GM12874 (cell line): ENCODE measurements around the gene UBE4A.

ENCODE experiments used
- TF ChIP-seq, protein P1 (sequence below): IDR thresholded peaks from 2 replicates; pipeline ENCODE4 v1.5.1; 2011; ENCODE audit warnings: low read depth, mild to moderate bottlenecking, control low read depth, low read length, moderate library complexity; ENCODE audit not compliant: insufficient read depth

The UBE4A gene

GRCh38 chr11:118439646-118440045, 80.2 kb downstream of the UBE4A start:
- TF ChIP-seq, protein P1, sequence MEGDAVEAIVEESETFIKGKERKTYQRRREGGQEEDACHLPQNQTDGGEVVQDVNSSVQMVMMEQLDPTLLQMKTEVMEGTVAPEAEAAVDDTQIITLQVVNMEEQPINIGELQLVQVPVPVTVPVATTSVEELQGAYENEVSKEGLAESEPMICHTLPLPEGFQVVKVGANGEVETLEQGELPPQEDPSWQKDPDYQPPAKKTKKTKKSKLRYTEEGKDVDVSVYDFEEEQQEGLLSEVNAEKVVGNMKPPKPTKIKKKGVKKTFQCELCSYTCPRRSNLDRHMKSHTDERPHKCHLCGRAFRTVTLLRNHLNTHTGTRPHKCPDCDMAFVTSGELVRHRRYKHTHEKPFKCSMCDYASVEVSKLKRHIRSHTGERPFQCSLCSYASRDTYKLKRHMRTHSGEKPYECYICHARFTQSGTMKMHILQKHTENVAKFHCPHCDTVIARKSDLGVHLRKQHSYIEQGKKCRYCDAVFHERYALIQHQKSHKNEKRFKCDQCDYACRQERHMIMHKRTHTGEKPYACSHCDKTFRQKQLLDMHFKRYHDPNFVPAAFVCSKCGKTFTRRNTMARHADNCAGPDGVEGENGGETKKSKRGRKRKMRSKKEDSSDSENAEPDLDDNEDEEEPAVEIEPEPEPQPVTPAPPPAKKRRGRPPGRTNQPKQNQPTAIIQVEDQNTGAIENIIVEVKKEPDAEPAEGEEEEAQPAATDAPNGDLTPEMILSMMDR: no peak

DNA sequence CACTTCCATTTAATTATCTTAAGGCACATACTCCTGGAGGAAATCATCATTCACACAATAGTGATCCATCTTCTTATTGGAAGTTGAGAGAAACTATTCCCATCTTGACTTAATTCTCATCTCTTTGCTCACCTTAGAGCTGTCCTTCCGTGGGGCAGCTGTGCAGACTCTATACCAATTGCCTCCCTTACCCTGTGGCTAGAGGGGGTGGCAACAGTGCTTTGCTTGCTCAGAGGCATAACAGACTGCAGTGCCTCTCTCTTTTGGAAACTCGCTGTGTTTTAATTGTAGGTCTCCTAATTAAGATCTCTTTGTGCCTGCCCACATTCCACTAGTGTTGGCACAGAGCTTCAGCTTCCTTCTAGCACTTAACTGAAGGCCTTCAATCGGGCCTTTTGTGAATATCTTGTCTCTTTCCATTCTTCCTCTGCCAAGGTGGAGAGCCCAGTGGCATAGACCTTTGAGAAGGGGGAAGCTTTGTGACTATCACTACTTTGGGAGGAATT, 82.4 kb downstream of the UBE4A start:
- TF ChIP-seq, protein P1: no peak

- TF ChIP-seq, protein P1: no peak
These were observed 82.9 kb downstream of the UBE4A start for GRCh38 chr11:118442301-118442700.

GRCh38 chr11:118442908-118443589, 83.6 kb downstream of the UBE4A start:
- TF ChIP-seq, protein P1: no peak

- TF ChIP-seq, protein P1: no peak
These were observed 84.3 kb downstream of the UBE4A start for GRCh38 chr11:118443590-118444218.

DNA sequence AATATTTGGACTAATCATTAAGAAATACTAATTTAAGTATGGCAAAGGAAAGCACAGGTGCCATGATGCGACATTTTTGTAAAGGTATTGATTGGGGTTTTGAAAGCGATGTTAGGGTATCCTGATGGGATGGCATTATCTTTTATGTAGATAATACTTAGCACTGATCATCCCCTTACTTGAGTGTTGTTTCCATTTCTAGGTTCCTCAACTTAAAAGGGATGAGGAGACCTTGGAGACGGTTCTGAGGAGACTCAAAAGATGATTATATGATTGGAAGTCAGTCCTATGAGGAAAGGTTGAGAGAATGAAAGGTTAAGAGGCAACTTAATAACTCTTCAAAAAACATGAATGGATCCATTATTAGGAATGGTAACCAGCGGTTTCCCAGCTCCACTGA, 88.0 kb downstream of the UBE4A start:
- TF ChIP-seq, protein P1: no peak

DNA sequence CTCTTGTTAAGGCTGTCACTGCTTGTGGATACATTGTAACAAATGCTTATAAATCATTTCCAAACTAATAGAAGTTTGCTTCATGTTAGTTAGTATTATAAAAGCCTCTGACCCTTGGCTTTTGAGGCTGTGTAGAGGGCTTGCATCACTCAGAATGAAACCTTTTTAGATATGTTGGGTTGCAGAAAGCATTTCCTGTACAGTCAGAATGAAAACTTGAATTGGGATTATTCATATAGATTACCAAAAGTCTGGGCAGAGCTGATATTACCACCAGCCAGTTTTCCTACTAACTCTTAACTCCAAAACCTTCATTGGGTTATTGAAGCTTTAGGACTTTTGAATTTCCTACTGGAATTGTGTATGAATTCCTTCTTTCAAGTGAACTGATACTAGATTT, 88.9 kb downstream of the UBE4A start:
- TF ChIP-seq, protein P1: no peak
